Pancreas (tissue), 10 donors: ENCODE results near the gene MRPS10. TPM values are rescaled to one million over a fixed set of nuclear protein-coding genes. Genes with fewer than 3 reads are reported as not detected.
A peak's percentile ranks its signal among the peaks of the same experiment; 100 is the strongest.

Experiments
- ATAC-seq, 4 donors: fragments of 200-7000 bp; cut with Tn5 transposase; one replicate each; pipeline versions ENCODE4 v1.8.0 to v1.9.1; 2020; ENCODE audit warnings: mild to moderate bottlenecking in 4 of 4, moderate library complexity in 4 of 4
- DNase-seq, 6 donors: peaks; one replicate each; pipeline ENCODE4 v3.0.0-alpha.2; 2020
- FAIRE-seq: peaks from 2 replicates; lab custom pipeline; 2012; peaks lifted over from hg19 to GRCh38; lab: Jason Lieb, UNC
- H3K27ac ChIP-seq, 4 donors: fragments of 200-600 bp; sonication (generic); 1 replicate in 3 of 4; 2 replicates in 1 of 4; pipeline versions ENCODE4 v1.5.0 to v1.8.0; 2020
- H3K27me3 ChIP-seq, 4 donors: fragments of 200-600 bp; one replicate each; pipeline ENCODE4 v1.8.0; 2021
- H3K36me3 ChIP-seq, 3 donors: fragments of 200-600 bp; sonication (generic) in 1 of 3; one replicate each; pipeline versions ENCODE4 v1.5.0 to v1.8.0; 2020 to 2021
- H3K4me1 ChIP-seq, 3 donors: fragments of 200-600 bp; one replicate each; pipeline ENCODE4 v1.8.0; 2021
- H3K4me3 ChIP-seq, 4 donors: fragments of 200-600 bp; sonication (generic) in 2 of 4; one replicate each; pipeline versions ENCODE4 v1.5.0 to v1.8.0; 2020 to 2021
- H3K9me3 ChIP-seq, 4 donors: fragments of 200-600 bp; one replicate each; pipeline ENCODE4 v1.8.0; 2021
- CTCF ChIP-seq, 4 donors: fragments of 200-600 bp; sonication (generic) in 3 of 4; IDR thresholded peaks; one replicate each; pipeline versions ENCODE4 v1.5.0 to v1.8.0; 2021; ENCODE audit warnings: antibody characterized with exemption in 4 of 4
- WGBS, 2 donors: extraction: QIAGEN DNeasy Blood & Tissue Kit; methylation state at CpG; one replicate each; pipeline ENCODE4 v1.1.7; 2013; 5-methylcytosine and 5-hydroxymethylcytosine counted together
- intact Hi-C, 3 donors: fragments of 100-400 bp; cut with DNase I; formaldehyde crosslinking; loops; one replicate each; pipeline versions ENCODE4 v1.11.1 to v1.14.2; 2022
- polyA plus RNA-seq, 2 donors: library from polyadenylated mRNA; stranded (reverse); fragments of 200-250 nt; gene quantifications; one replicate each; pipeline ENCODE4 v1.2.3, GENCODE V29; 2013
- total RNA-seq, 6 donors: library from RNA; stranded (reverse); fragmentation: NEBNext Ultra II Directional in 4 of 6; extraction: Animal tissue kit (Norgen Biotek cat#: 25700) in 4 of 6; gene quantifications; one replicate each; pipeline versions ENCODE4 v1.2.1 to v1.2.4, GENCODE V29; 2021 to 2023
- donor health status: healthy with polysubstance abuse.
- donor health status: DM: no; HTN: no; CAD: no; lungs with moderate emphysema.
- donor health status: DM: no; HTN: no; CAD: no.
- donor health status: control.
- donor health status: control.
- donor health status: Bipolar disorder and iron deficiency.
- donor health status: DM: yes; HTN: yes; CAD: no.
- donor health status: DM: no; HTN: no; CAD: no.
- donor health status: DM: no; HTN: no; CAD: no.
- donor health status: DM: yes; HTN: yes; CAD: no.

Gene MRPS10
- total and polyA plus RNA-seq, 8 donors, result 6.7 to 12.5 (median 10.8) TPM

GRCh38 chr6:42263165-42263728 lies 45.6 kb upstream of the MRPS10 start:
- no peaks in the 10 kb centered on the region for H3K36me3 ChIP-seq
- no peak for FAIRE-seq
- DNase-seq, result no peak
- intact Hi-C loops, result loop anchor here in 1 of 3 donors (10.0 kb wide), 1 partner anchor 272 kb away; no protein-coding TSS in a partner anchor
- H3K9me3 ChIP-seq, result no peaks in the 10 kb centered on the region
- H3K4me1 ChIP-seq, result no peaks in the 10 kb centered on the region
- no peak for ATAC-seq
- TF ChIP-seq CTCF (IDR thresholded peaks at IDR 0.05), result no peak
- WGBS, 2 donors, result 88 to 92% methylated on average over 20 to 24 of the region's 24 CpGs
- H3K27me3 ChIP-seq, result no peaks in the 10 kb centered on the region
- H3K4me3 ChIP-seq, result no peak overlapping the region
- H3K27ac ChIP-seq, result no peak overlapping the region

GRCh38 chr6:42260972-42261371 lies 43.3 kb upstream of the MRPS10 start:
- intact Hi-C loops, result loop anchor here in 1 of 3 donors (10.0 kb wide), 1 partner anchor 274 kb away; no protein-coding TSS in a partner anchor
- no peaks in the 10 kb centered on the region for H3K4me1 ChIP-seq
- DNase-seq (peak in 2 of 6 donors; percentile 42 to 66), FAIRE-seq (no peak), ATAC-seq (peak; percentile 40 to 83 (median 78))
- no peaks in the 10 kb centered on the region for H3K9me3 ChIP-seq
- TF ChIP-seq CTCF (IDR thresholded peaks at IDR 0.05), result peak in 2 of 4 donors; percentile 37 to 41
- H3K27ac ChIP-seq, result no peak overlapping the region
- H3K36me3 ChIP-seq, result no peaks in the 10 kb centered on the region
- 36 to 43% methylated on average over 8 to 11 of the region's 11 CpGs for WGBS, 2 donors
- no peak overlapping the region for H3K4me3 ChIP-seq
- no peaks in the 10 kb centered on the region for H3K27me3 ChIP-seq

- intact Hi-C loops, result loop anchor here in 1 of 3 donors (10.0 kb wide), 1 partner anchor 274 kb away; no protein-coding TSS in a partner anchor
- DNase-seq (peak in 2 of 6 donors; percentile 38 to 57), FAIRE-seq (no peak), ATAC-seq (peak; percentile 38 to 71 (median 54))
- H3K27ac ChIP-seq, result no peak overlapping the region
- 68 to 78% methylated on average over 6 to 7 of the region's 7 CpGs for WGBS, 2 donors
- no peaks in the 10 kb centered on the region for H3K36me3 ChIP-seq
- no peaks in the 10 kb centered on the region for H3K4me1 ChIP-seq
- H3K27me3 ChIP-seq, result no peaks in the 10 kb centered on the region
- no peak for TF ChIP-seq CTCF (IDR thresholded peaks at IDR 0.05)
- no peaks in the 10 kb centered on the region for H3K9me3 ChIP-seq
- peak overlapping the region in 1 of 4 donors; percentile 2 for H3K4me3 ChIP-seq
These were observed 42.8 kb upstream of the MRPS10 start for GRCh38 chr6:42260396-42260888.

- ATAC-seq, result no peak
- Histone ChIP-seq H3K36me3 (no peaks in the 10 kb centered on the region), H3K27me3 (no peaks in the 10 kb centered on the region), H3K9me3 (no peaks in the 10 kb centered on the region), H3K27ac (no peak overlapping the region), H3K4me3 (peak overlapping the region in 1 of 4 donors; percentile 2), H3K4me1 (no peaks in the 10 kb centered on the region)
- DNase-seq, result no peak
- 68 to 82% methylated on average over 10 of the region's 10 CpGs for WGBS, 2 donors
- no peak for TF ChIP-seq CTCF (IDR thresholded peaks at IDR 0.05)
- FAIRE-seq, result no peak
- intact Hi-C loops, result loop anchor here in 2 of 3 donors (10.0 kb wide), 2 partner anchors 275 to 285 kb away; no protein-coding TSS in a partner anchor
These were observed 42.3 kb upstream of the MRPS10 start for GRCh38 chr6:42259841-42260395.
